Activated naive CD4-positive, alpha-beta T cell (primary cell): ENCODE data around the gene GPR176.

Source experiments
- DNase-seq, 4 experiments: peaks; one replicate each; lab custom pipeline; 2025; lab: John Stamatoyannopoulos, UW

The GPR176 gene

GRCh38 chr15:39919748-39920509, at the start of gene GPR176:
Gene GPR176, minus strand, starts transcription at chr15:39920266. Its CDS starts 240 bp downstream, at chr15:39920026.
- DNase-seq = peak in 3 of 4 experiments; percentile 1 to 12 (median 3)

- no peak for DNase-seq
These were observed 48.9 kb upstream of the GPR176 start for GRCh38 chr15:39969002-39969394.

GRCh38 chr15:39968273-39969001, 48.4 kb upstream of the GPR176 start:
- no peak for DNase-seq

GRCh38 chr15:39966521-39966920, 46.5 kb upstream of the GPR176 start:
- DNase-seq = no peak

GRCh38 chr15:39963786-39964185, 43.7 kb upstream of the GPR176 start:
- DNase-seq = no peak

- no peak for DNase-seq
These were observed 41.0 kb upstream of the GPR176 start for GRCh38 chr15:39961051-39961450.

GRCh38 chr15:39960411-39960810, 40.3 kb upstream of the GPR176 start:
- DNase-seq = no peak

- no peak for DNase-seq
These were observed 39.3 kb upstream of the GPR176 start for GRCh38 chr15:39959411-39959810.

- no peak for DNase-seq
These were observed 37.4 kb upstream of the GPR176 start for GRCh38 chr15:39957481-39957880.

GRCh38 chr15:39953521-39953920, 33.5 kb upstream of the GPR176 start:
- DNase-seq = no peak

GRCh38 chr15:39951561-39951960, 31.5 kb upstream of the GPR176 start:
- DNase-seq = no peak

- DNase-seq = no peak
These were observed 28.8 kb upstream of the GPR176 start for GRCh38 chr15:39948817-39949216.

GRCh38 chr15:39947401-39948197, 27.5 kb upstream of the GPR176 start:
- no peak for DNase-seq

- no peak for DNase-seq
These were observed 26.8 kb upstream of the GPR176 start for GRCh38 chr15:39946862-39947261.

GRCh38 chr15:39944726-39945125, 24.7 kb upstream of the GPR176 start:
- DNase-seq = no peak

GRCh38 chr15:39942753-39943150, 22.7 kb upstream of the GPR176 start:
- no peak for DNase-seq

- no peak for DNase-seq
These were observed 22.2 kb upstream of the GPR176 start for GRCh38 chr15:39942101-39942752.

- no peak for DNase-seq
These were observed 19.7 kb upstream of the GPR176 start for GRCh38 chr15:39939487-39940452.

GRCh38 chr15:39937696-39938095, 17.6 kb upstream of the GPR176 start:
- no peak for DNase-seq

- no peak for DNase-seq
These were observed 16.6 kb upstream of the GPR176 start for GRCh38 chr15:39936681-39937080.

GRCh38 chr15:39936187-39936586, 16.1 kb upstream of the GPR176 start:
- DNase-seq = no peak
